ENCODE measurements around the gene C22orf31. TPM values are rescaled to one million over a fixed set of nuclear protein-coding genes. Genes with fewer than 3 reads are reported as not detected.

C22orf31 gene
- polyA plus RNA-seq, 3 donors, result not detected

DNA sequence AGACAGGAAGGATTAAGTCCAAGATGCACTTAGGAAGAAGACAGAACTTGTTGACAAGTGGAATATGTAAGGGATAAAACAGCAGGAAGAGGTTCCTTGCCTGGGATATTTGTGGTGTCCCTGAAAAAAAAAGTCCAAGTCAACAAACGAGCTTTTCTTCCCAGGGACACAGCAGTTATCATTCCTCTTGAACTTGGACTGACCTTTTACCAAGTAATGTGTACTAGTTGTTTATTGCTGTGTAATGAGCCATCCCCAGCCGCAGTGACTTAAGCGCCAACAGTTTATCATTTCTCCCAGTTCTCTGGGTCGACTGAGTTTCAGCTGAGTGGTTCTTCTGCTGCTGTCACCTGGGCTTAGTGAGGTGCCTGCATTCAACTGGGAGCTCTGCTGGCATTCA lies 48.2 kb upstream of the C22orf31 start:
- Mint-ChIP-seq H3K36me3 (no peaks in the 10 kb centered on the region), H3K9me3 (peaks cover 0 to 1% (median 0%) of the 10 kb centered on the region in 7 donors), H3K4me1 (no peaks in the 10 kb centered on the region), H3K4me3 (no peak overlapping the region), H3K27me3 (ENCODE audit: low read depth in 3 of 3) (peaks cover 0 to 6% (median 0%) of the 10 kb centered on the region in 3 donors), H3K27ac (no peak overlapping the region)
- intact Hi-C loops (cut with micrococcal nuclease), result no loop called here
- no peaks in the 10 kb centered on the region for H3K79me2 ChIP-seq (ENCODE audit: insufficient read depth, low read length)
- no peak overlapping the region for H3K4me2 ChIP-seq (replicated peaks; ENCODE audit: extremely low read depth, low read length, poor library complexity, severe bottlenecking)
- H4K20me1 ChIP-seq (ENCODE audit: insufficient read depth, low read length), result no peaks in the 10 kb centered on the region
- no peaks in the 10 kb centered on the region for H3K36me3 ChIP-seq (replicated peaks in 1 of 2; ENCODE audit: control insufficient read depth in 1 of 2, insufficient read depth in 2 of 2, low read length in 2 of 2)
- no peaks in the 10 kb centered on the region for H3K27me3 ChIP-seq (ENCODE audit: control insufficient read depth in 2 of 2, insufficient read depth in 2 of 2, low read length in 2 of 2)
- WGBS (ENCODE audit: insufficient coverage), result 86% methylated on average over 1 of the region's 4 CpGs
- no peak overlapping the region for H3K9ac ChIP-seq (ENCODE audit: insufficient read depth, low read length, poor library complexity, severe bottlenecking)
- no peak overlapping the region for H3K27ac ChIP-seq (ENCODE audit: low read depth in 1 of 2, low read length in 2 of 2)
- no peaks in the 10 kb centered on the region for H3K9me3 ChIP-seq (replicated peaks in 1 of 2; ENCODE audit: control insufficient read depth in 1 of 2, insufficient read depth in 1 of 2, low read length in 2 of 2)
- TF ChIP-seq, protein P1, sequence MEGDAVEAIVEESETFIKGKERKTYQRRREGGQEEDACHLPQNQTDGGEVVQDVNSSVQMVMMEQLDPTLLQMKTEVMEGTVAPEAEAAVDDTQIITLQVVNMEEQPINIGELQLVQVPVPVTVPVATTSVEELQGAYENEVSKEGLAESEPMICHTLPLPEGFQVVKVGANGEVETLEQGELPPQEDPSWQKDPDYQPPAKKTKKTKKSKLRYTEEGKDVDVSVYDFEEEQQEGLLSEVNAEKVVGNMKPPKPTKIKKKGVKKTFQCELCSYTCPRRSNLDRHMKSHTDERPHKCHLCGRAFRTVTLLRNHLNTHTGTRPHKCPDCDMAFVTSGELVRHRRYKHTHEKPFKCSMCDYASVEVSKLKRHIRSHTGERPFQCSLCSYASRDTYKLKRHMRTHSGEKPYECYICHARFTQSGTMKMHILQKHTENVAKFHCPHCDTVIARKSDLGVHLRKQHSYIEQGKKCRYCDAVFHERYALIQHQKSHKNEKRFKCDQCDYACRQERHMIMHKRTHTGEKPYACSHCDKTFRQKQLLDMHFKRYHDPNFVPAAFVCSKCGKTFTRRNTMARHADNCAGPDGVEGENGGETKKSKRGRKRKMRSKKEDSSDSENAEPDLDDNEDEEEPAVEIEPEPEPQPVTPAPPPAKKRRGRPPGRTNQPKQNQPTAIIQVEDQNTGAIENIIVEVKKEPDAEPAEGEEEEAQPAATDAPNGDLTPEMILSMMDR (IDR thresholded peaks at IDR 0.05), result no peak
- no peak overlapping the region for H2AFZ ChIP-seq (ENCODE audit: insufficient read depth, low read depth, low read length, poor library complexity, severe bottlenecking)
- no peak overlapping the region for H3K4me3 ChIP-seq (replicated peaks in 1 of 3; ENCODE audit: low read depth in 2 of 3, low read length in 3 of 3)
- H3K4me1 ChIP-seq (ENCODE audit: control insufficient read depth in 1 of 2, insufficient read depth in 2 of 2, low read length in 2 of 2), result no peaks in the 10 kb centered on the region
- DNase-seq, result no peak

DNA sequence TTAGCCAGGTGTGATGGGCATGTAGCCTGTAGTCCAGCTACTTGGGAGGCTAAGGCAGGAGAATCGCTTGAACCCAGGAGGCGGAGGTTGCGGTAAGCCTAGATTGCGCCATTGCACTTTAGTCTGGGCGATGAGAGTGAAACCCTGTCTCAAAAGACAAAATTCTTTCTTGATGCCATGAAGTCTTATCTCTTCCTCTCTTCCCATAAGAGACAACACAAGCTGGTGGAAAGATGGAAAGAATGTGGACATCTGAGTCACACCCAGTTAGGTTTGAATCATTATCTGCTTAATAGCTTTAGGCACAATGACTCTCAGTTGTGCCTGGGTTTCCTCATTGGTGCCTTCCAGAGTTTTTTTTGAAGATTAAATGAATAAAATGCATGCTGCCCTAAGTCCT lies 46.5 kb upstream of the C22orf31 start:
- Histone ChIP-seq H2AFZ (ENCODE audit: insufficient read depth, low read depth, low read length, poor library complexity, severe bottlenecking) (no peak overlapping the region), H3K79me2 (ENCODE audit: insufficient read depth, low read length) (no peaks in the 10 kb centered on the region), H3K27ac (ENCODE audit: low read depth in 1 of 2, low read length in 2 of 2) (no peak overlapping the region), H3K4me3 (replicated peaks in 1 of 3; ENCODE audit: low read depth in 2 of 3, low read length in 3 of 3) (no peak overlapping the region), H4K20me1 (ENCODE audit: insufficient read depth, low read length) (no peaks in the 10 kb centered on the region), H3K9ac (ENCODE audit: insufficient read depth, low read length, poor library complexity, severe bottlenecking) (no peak overlapping the region), H3K9me3 (replicated peaks in 1 of 2; ENCODE audit: control insufficient read depth in 1 of 2, insufficient read depth in 1 of 2, low read length in 2 of 2) (no peaks in the 10 kb centered on the region), H3K36me3 (replicated peaks in 1 of 2; ENCODE audit: control insufficient read depth in 1 of 2, insufficient read depth in 2 of 2, low read length in 2 of 2) (no peaks in the 10 kb centered on the region), H3K4me2 (replicated peaks; ENCODE audit: extremely low read depth, low read length, poor library complexity, severe bottlenecking) (no peak overlapping the region), H3K4me1 (ENCODE audit: control insufficient read depth in 1 of 2, insufficient read depth in 2 of 2, low read length in 2 of 2) (no peaks in the 10 kb centered on the region), H3K27me3 (ENCODE audit: control insufficient read depth in 2 of 2, insufficient read depth in 2 of 2, low read length in 2 of 2) (no peaks in the 10 kb centered on the region)
- TF ChIP-seq, protein P1 (IDR thresholded peaks at IDR 0.05), result no peak
- no peak for DNase-seq
- intact Hi-C loops (cut with micrococcal nuclease), result no loop called here
- H3K4me3 Mint-ChIP-seq, result no peak overlapping the region
- H3K4me1 Mint-ChIP-seq, result no peaks in the 10 kb centered on the region
- no peaks in the 10 kb centered on the region for H3K36me3 Mint-ChIP-seq
- H3K27ac Mint-ChIP-seq, result no peak overlapping the region
- H3K27me3 Mint-ChIP-seq (ENCODE audit: low read depth in 3 of 3), result peaks cover 0 to 6% (median 0%) of the 10 kb centered on the region in 3 donors
- WGBS (ENCODE audit: insufficient coverage), result no CpG with 5 or more reads among the region's 5 CpGs
- peaks cover 0 to 1% (median 0%) of the 10 kb centered on the region in 7 donors for H3K9me3 Mint-ChIP-seq

All from CD14-positive monocyte (primary cell).